Activated CD8-positive, alpha-beta memory T cell treated with anti-CD3 and anti-CD28 coated beads, Interleukin-2, amount 10 ng/mL, durations not matched to agents 7 days and 5 days (primary cell): ENCODE results near the gene SMIM24. TPM values are rescaled to one million over a fixed set of nuclear protein-coding genes. Genes with fewer than 3 reads are reported as not detected.
A peak's percentile ranks its signal among the peaks of the same experiment; 100 is the strongest.
"Not testable (repeated sequence)": the region's sequence is repeated elsewhere in the genome, so short reads cannot be mapped to it uniquely, and the experiment has no call there.

Experiments
- ATAC-seq: fragments of 150-1000 bp; cut with Tn5 transposase; one replicate; pipeline ENCODE4 v1.10.0; 2021; ENCODE audit warnings: moderate library complexity
- CTCF ChIA-PET: fragments of 350-600 bp; sonication (Branson Sonifier 250); formaldehyde crosslinking; loops from one replicate; lab custom pipeline; 2021; ENCODE audit warnings: antibody characterized with exemption; lab: Charles Lee
- DNase-seq: peaks from one replicate; pipeline ENCODE4 v3.0.0-alpha.2; 2020
- H3K27ac Mint-ChIP-seq: one replicate; pipeline ENCODE4 v1.8.0; 2021; ENCODE audit warnings: mild to moderate bottlenecking, mixed read lengths
- H3K27me3 Mint-ChIP-seq: one replicate; pipeline ENCODE4 v1.8.0; 2021; ENCODE audit warnings: mixed read lengths
- H3K36me3 Mint-ChIP-seq: one replicate; pipeline ENCODE4 v1.8.0; 2021; ENCODE audit warnings: mild to moderate bottlenecking, mixed read lengths
- H3K4me1 Mint-ChIP-seq: one replicate; pipeline ENCODE4 v1.8.0; 2021; ENCODE audit warnings: mixed read lengths
- H3K4me3 Mint-ChIP-seq: one replicate; pipeline ENCODE4 v1.8.0; 2021; ENCODE audit warnings: mild to moderate bottlenecking, moderate library complexity, mixed read lengths
- H3K9me3 Mint-ChIP-seq: one replicate; pipeline ENCODE4 v1.8.0; 2022; ENCODE audit warnings: low read depth, mixed read lengths
- total RNA-seq, 2 experiments: library from RNA; stranded (reverse); gene quantifications; one replicate each; pipeline ENCODE4 v1.2.3, GENCODE V29; 2021

SMIM24 gene
- total RNA-seq, 2 experiments from 2014 or later, result 1.1 to 2.3 TPM

- Mint-ChIP-seq H3K36me3 (peaks cover 16% of the 10 kb centered on the region), H3K9me3 (no peaks in the 10 kb centered on the region), H3K27ac (no peak overlapping the region), H3K4me3 (peak overlapping the region; percentile 14), H3K4me1 (peaks cover 37% of the 10 kb centered on the region), H3K27me3 (no peaks in the 10 kb centered on the region)
- CTCF ChIA-PET, result no interaction called here
- no peak for ATAC-seq
- DNase-seq, result no peak
Measured at GRCh38 chr19:3509566-3509989, 29.3 kb upstream of the SMIM24 start.

- H3K4me1 Mint-ChIP-seq, result peaks cover 39% of the 10 kb centered on the region
Measured at GRCh38 chr19:3508771-3509535, 28.6 kb upstream of the SMIM24 start.

GRCh38 chr19:3508121-3508661, 27.9 kb upstream of the SMIM24 start:
- Mint-ChIP-seq H3K4me1 (peaks cover 39% of the 10 kb centered on the region), H3K4me3 (peak overlapping the region; percentile 92), H3K27ac (peak overlapping the region; percentile 41), H3K36me3 (peaks cover 16% of the 10 kb centered on the region)
- H3K9me3 Mint-ChIP-seq, ATAC-seq, DNase-seq, H3K27me3 Mint-ChIP-seq, CTCF ChIA-PET: not testable (repeated sequence)

More at GRCh38 chr19:3508771-3509535, 28.6 kb upstream of the SMIM24 start:
- Mint-ChIP-seq H3K9me3 (no peaks in the 10 kb centered on the region), H3K4me3 (peak overlapping the region; percentile 14), H3K27me3 (no peaks in the 10 kb centered on the region), H3K27ac (peak overlapping the region; percentile 24), H3K36me3 (peaks cover 16% of the 10 kb centered on the region)
- ATAC-seq, result no peak
- no peak for DNase-seq
- CTCF ChIA-PET, result no interaction called here

- DNase-seq, result peak; percentile 55
- Mint-ChIP-seq H3K9me3 (no peaks in the 10 kb centered on the region), H3K27ac (peak overlapping the region; percentile 88), H3K4me1 (peaks cover 39% of the 10 kb centered on the region), H3K27me3 (no peaks in the 10 kb centered on the region), H3K4me3 (peak overlapping the region; percentile 92), H3K36me3 (peaks cover 16% of the 10 kb centered on the region)
- no peak for ATAC-seq
- CTCF ChIA-PET, result no interaction called here
Measured at GRCh38 chr19:3507371-3508120, 27.2 kb upstream of the SMIM24 start.

DNA sequence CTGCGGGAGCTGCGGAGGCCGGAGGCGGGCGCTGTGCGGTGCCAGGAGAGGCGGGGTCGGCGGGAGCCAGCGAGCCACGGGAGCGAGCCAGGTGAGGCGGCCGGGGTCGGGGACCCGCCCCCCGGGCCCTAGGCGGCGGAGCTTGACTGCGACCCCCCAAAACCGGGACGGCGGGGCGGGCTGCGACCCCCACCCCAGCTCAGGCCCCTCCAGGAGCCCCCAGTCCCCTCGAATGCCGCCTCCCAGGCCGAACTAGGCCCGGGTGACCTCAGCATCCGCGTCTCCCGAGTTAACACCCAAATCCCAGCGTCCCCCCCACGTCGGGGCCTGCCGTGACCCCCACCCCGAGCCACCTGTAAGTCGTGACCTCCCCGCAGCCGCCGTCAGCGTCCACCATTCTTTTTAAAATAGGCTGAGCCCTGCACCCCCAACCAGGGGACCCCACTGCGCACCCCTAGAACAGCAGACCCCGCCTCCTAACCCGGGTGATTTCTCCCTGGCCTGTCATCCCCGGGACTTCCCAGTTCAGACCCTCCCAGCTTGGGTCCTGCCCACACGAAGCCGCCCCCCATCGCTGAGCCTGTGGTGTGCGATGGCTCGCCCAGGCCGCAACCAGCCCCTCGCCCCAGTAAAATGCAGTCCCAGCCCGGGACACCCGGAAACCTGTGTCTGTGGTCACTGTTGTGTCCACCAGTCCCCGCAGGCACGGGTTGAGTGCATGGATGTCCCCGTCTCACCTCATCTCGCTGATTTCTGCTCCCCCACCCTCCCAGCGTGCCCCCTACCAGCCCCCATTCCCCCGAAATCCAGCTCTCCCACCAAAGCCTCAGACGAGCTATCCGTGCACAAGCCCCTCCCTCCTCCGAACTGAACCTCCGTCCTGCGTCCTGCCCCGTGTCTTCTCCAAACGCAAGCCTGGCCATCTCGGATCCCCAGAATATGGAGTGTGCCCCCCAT, 26.3 kb upstream of the SMIM24 start:
- ATAC-seq (peak; percentile 8), DNase-seq (peak; percentile 66)
- Mint-ChIP-seq H3K4me1 (peaks cover 39% of the 10 kb centered on the region), H3K9me3 (no peaks in the 10 kb centered on the region), H3K27me3 (no peaks in the 10 kb centered on the region), H3K4me3 (peak overlapping the region; percentile 92), H3K36me3 (peaks cover 13% of the 10 kb centered on the region), H3K27ac (peak overlapping the region; percentile 88)
- CTCF ChIA-PET, result interaction anchor here (1.3 kb wide), 1 partner anchor 38 kb away, joined by 4 read pairs; no protein-coding TSS in a partner anchor

- peak within 1 kb of the TSS; percentile 92 for H3K4me3 Mint-ChIP-seq
- CTCF ChIA-PET, result interaction anchor here (1.0 to 1.3 kb wide), 2 partner anchors 39 to 361 kb away, joined by 3 to 4 read pairs; no protein-coding TSS in a partner anchor
- H3K4me1 Mint-ChIP-seq, result peaks cover 43% of the 10 kb centered on the region
- peak within 1 kb of the TSS; percentile 91 for H3K27ac Mint-ChIP-seq
- DNase-seq (peak; percentile 100), ATAC-seq (peak; percentile 92)
- H3K36me3 Mint-ChIP-seq, result peaks cover 12% of the 10 kb centered on the region
- H3K27me3 Mint-ChIP-seq, result no peaks in the 10 kb centered on the region
- no peaks in the 10 kb centered on the region for H3K9me3 Mint-ChIP-seq
Measured at GRCh38 chr19:3505598-3506383, 25.5 kb upstream of the SMIM24 start, which contains the start of gene FZR1. TSS of gene FZR1 (plus strand) at chr19:3506311. CDS start at chr19:3522990, 16,679 bp downstream.

GRCh38 chr19:3504735-3505134, 24.4 kb upstream of the SMIM24 start:
- ATAC-seq (no peak), DNase-seq (no peak)
- Mint-ChIP-seq H3K27ac (peak overlapping the region; percentile 91), H3K36me3 (peaks cover 16% of the 10 kb centered on the region), H3K4me1 (peaks cover 46% of the 10 kb centered on the region), H3K4me3 (peak overlapping the region; percentile 92), H3K27me3 (peaks cover 4% of the 10 kb centered on the region), H3K9me3 (no peaks in the 10 kb centered on the region)
- CTCF ChIA-PET, result interaction anchor here (1.0 to 1.4 kb wide), 3 partner anchors 20 to 360 kb away, joined by 3 read pairs; no protein-coding TSS in a partner anchor

DNA sequence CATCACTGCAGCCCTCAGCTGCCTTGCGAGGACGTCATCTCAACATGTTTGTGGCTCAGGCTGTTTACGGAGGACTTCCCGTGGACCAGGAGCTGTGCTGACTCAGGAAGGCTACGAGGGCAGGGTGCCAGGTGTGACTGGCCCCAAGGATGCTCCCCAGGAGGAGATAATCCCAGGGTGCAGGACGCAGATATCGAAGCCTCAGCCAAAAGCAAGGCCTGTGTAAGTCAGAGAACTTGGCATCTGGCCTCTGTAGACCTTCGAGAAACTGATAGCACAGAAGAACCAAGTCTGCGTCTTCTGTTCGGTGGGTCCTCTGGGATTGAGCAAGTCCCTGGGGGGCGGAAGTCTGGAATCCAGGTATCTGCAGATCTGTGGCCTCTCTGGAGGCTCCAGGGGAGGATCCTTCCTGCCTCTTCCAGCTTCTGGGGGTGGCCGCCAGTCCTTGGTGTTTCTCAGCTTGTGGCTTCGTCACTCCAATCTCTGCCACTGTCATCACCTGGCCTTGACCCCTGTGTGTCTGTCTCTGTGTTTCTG, 22.8 kb upstream of the SMIM24 start:
- ATAC-seq, result no peak
- CTCF ChIA-PET, result interaction anchor here (0.6 to 0.9 kb wide), 2 partner anchors 18 to 42 kb away, joined by 3 to 4 read pairs; no protein-coding TSS in a partner anchor
- H3K4me3 Mint-ChIP-seq, result no peak overlapping the region
- no peak for DNase-seq
- peaks cover 11% of the 10 kb centered on the region for H3K36me3 Mint-ChIP-seq
- H3K4me1 Mint-ChIP-seq, result peaks cover 41% of the 10 kb centered on the region
- no peak overlapping the region for H3K27ac Mint-ChIP-seq
- H3K9me3 Mint-ChIP-seq, result no peaks in the 10 kb centered on the region
- peaks cover 4% of the 10 kb centered on the region for H3K27me3 Mint-ChIP-seq

- no peak overlapping the region for H3K27ac Mint-ChIP-seq
- DNase-seq (no peak), ATAC-seq (no peak)
- peaks cover 6% of the 10 kb centered on the region for H3K36me3 Mint-ChIP-seq
- no peak overlapping the region for H3K4me3 Mint-ChIP-seq
- CTCF ChIA-PET, result interaction anchor here (0.7 to 3.3 kb wide), 4 partner anchors 11 to 217 kb away, joined by 3 to 28 read pairs (median 4); no protein-coding TSS in a partner anchor
- H3K4me1 Mint-ChIP-seq, result peaks cover 34% of the 10 kb centered on the region
- no peaks in the 10 kb centered on the region for H3K9me3 Mint-ChIP-seq
- peaks cover 4% of the 10 kb centered on the region for H3K27me3 Mint-ChIP-seq
Measured at GRCh38 chr19:3501780-3502179, 21.5 kb upstream of the SMIM24 start.

GRCh38 chr19:3500429-3501101, 20.2 kb upstream of the SMIM24 start, which contains the start of gene DOHH:
TSS of gene DOHH (minus strand) at chr19:3500674. CDS start at chr19:3496814, 3,860 bp downstream.
- H3K9me3 Mint-ChIP-seq, result no peaks in the 10 kb centered on the region
- CTCF ChIA-PET, result interaction anchor here (0.5 to 3.3 kb wide), 10 partner anchors 9 to 549 kb away, joined by 3 to 28 read pairs (median 4); no protein-coding TSS in a partner anchor
- peak within 1 kb of the TSS; percentile 89 for H3K4me3 Mint-ChIP-seq
- peak; percentile 86 for ATAC-seq
- peak within 1 kb of the TSS; percentile 96 for H3K27ac Mint-ChIP-seq
- peaks cover 14% of the 10 kb centered on the region for H3K36me3 Mint-ChIP-seq
- peak; percentile 98 for DNase-seq
- H3K4me1 Mint-ChIP-seq, result peaks cover 29% of the 10 kb centered on the region
- peaks cover 4% of the 10 kb centered on the region for H3K27me3 Mint-ChIP-seq
